Activated B cell treated with CpG ODN at 0.5 μM for 24 hours (primary cell): Measurements from ENCODE around the gene DNAJA1. TPM values are rescaled to one million over a fixed set of nuclear protein-coding genes. Genes with fewer than 3 reads are reported as not detected.

Source experiments
- ATAC-seq: fragments of 200-7000 bp; cut with Tn5 transposase; one replicate; pipeline ENCODE4 v1.10.0; 2021; ENCODE audit warnings: low read depth, mild to moderate bottlenecking, moderate library complexity
- CTCF ChIA-PET: fragments of 350-600 bp; sonication (Branson Sonifier 250); formaldehyde crosslinking; loops from one replicate; lab custom pipeline; 2021; ENCODE audit warnings: antibody characterized with exemption; lab: Charles Lee
- POLR2A ChIA-PET: fragments of 350-600 bp; sonication (Branson Sonifier 250); formaldehyde crosslinking; loops from one replicate; lab custom pipeline; 2021; ENCODE audit warnings: antibody characterized with exemption; lab: Charles Lee
- DNase-seq: peaks from one replicate; pipeline ENCODE4 v3.0.0; 2022
- H3K27ac Mint-ChIP-seq: one replicate; pipeline ENCODE4 v1.8.0; 2020; ENCODE audit warnings: mixed read lengths
- H3K27me3 Mint-ChIP-seq: one replicate; pipeline ENCODE4 v1.8.0; 2021; ENCODE audit warnings: mixed read lengths
- H3K36me3 Mint-ChIP-seq: one replicate; pipeline ENCODE4 v1.8.0; 2021; ENCODE audit warnings: low read depth, mixed read lengths
- H3K4me1 Mint-ChIP-seq: one replicate; pipeline ENCODE4 v1.8.0; 2021; ENCODE audit warnings: mixed read lengths
- H3K4me3 Mint-ChIP-seq: one replicate; pipeline ENCODE4 v1.8.0; 2020; ENCODE audit warnings: mild to moderate bottlenecking, mixed read lengths
- H3K9me3 Mint-ChIP-seq: one replicate; pipeline ENCODE4 v1.8.0; 2020; ENCODE audit warnings: mixed read lengths
- intact Hi-C: fragments of 100-400 bp; cut with micrococcal nuclease; formaldehyde crosslinking; loops from one replicate; pipeline ENCODE4 v1.15.1; 2024
- total RNA-seq: library from RNA; stranded (reverse); gene quantifications from 2 replicates; pipeline ENCODE4 v1.2.3, GENCODE V29; 2022
- TF ChIP-seq, protein P1 (sequence below): fragments of 200-600 bp; IDR thresholded peaks from one replicate; pipeline ENCODE4 v1.8.0; 2022; ENCODE audit warnings: antibody characterized with exemption, mild to moderate bottlenecking

DNAJA1 gene
- total RNA-seq, 1 donor from 2014 or later = 107 TPM

DNA sequence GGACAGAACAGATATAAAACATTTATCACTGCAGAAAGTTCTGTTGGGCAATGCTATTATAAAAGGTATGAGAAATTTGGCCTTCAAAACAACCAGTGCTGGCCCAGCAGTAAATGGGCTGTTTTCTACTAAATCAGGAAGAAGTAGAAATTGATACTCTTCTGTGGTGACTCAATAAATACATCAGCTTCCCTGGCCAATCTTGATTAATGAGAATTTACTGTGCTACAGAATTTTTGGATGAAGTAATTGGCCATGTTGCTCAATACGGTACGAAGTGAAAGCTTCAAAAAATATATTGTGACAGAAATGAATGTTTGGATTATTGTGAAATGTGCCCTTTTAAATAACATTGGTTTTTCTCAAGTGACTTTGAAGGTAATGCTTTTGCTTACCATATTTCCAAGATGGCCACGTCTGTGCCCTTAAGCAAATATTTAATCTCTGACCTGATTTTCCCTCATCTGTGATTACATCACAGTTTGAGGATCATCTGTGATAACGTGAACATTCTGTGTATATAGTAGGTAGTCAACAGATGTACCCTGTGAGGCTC is 4.2 kb downstream of the DNAJA1 start:
- TF ChIP-seq, protein P1, sequence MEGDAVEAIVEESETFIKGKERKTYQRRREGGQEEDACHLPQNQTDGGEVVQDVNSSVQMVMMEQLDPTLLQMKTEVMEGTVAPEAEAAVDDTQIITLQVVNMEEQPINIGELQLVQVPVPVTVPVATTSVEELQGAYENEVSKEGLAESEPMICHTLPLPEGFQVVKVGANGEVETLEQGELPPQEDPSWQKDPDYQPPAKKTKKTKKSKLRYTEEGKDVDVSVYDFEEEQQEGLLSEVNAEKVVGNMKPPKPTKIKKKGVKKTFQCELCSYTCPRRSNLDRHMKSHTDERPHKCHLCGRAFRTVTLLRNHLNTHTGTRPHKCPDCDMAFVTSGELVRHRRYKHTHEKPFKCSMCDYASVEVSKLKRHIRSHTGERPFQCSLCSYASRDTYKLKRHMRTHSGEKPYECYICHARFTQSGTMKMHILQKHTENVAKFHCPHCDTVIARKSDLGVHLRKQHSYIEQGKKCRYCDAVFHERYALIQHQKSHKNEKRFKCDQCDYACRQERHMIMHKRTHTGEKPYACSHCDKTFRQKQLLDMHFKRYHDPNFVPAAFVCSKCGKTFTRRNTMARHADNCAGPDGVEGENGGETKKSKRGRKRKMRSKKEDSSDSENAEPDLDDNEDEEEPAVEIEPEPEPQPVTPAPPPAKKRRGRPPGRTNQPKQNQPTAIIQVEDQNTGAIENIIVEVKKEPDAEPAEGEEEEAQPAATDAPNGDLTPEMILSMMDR = no peak
- ChIA-PET POLR2A (interaction anchor here (0.6 kb wide), 1 partner anchor 28 kb away, joined by 4 read pairs; no protein-coding TSS in a partner anchor), CTCF (no interaction called here)
- DNase-seq = no peak
- Mint-ChIP-seq H3K36me3 (peaks cover 83% of the 10 kb centered on the region), H3K4me3 (no peak overlapping the region), H3K4me1 (peaks cover 50% of the 10 kb centered on the region), H3K27ac (no peak overlapping the region), H3K9me3 (no peaks in the 10 kb centered on the region), H3K27me3 (no peaks in the 10 kb centered on the region)
- no peak for ATAC-seq
- intact Hi-C loops = loop anchor here (10.0 kb wide), 3 partner anchors 445 to 1295 kb away; partner anchors contain the start of genes KIF24, NOL6, NUDT2 and UBAP2

DNA sequence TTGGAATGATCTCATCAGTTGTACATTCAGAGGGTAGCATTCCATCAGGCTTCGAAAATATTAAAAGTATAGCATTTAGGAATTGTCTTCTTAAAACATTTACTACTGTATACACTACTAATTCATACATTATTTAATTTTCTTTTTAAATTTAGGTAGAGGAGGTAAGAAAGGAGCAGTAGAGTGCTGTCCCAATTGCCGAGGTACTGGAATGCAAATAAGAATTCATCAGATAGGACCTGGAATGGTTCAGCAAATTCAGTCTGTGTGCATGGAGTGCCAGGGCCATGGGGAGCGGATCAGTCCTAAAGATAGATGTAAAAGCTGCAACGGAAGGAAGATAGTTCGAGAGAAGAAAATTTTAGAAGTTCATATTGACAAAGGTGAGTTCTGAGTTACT is 5.2 kb downstream of the DNAJA1 start:
- Mint-ChIP-seq H3K4me3 (no peak overlapping the region), H3K4me1 (peaks cover 48% of the 10 kb centered on the region)
- CTCF ChIA-PET = no interaction called here

DNA sequence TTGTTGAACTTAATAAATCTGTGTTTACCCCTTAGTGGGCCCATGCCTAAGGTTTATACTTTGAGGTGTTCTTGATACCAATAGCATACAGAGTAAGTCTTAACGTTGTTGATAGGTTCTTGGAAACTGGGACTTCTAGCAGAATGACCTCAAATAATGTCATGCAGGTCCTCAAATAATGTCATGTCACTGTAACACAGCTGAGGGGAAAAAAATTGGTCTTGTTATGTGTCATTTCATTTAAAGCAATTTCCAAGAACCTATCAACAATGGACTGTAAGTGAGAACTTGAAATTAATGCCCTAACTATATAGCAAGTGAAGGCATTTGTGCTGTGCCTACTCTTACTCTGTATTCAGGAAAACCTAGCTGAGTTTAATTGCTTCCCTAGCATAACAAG is 7.2 kb downstream of the DNAJA1 start:
- H3K4me3 Mint-ChIP-seq = no peak overlapping the region
- H3K27ac Mint-ChIP-seq = no peak overlapping the region
- TF ChIP-seq, protein P1 = no peak
- H3K36me3 Mint-ChIP-seq = peaks cover 86% of the 10 kb centered on the region
- ATAC-seq (no peak), DNase-seq (no peak)
- no peaks in the 10 kb centered on the region for H3K9me3 Mint-ChIP-seq
- no peaks in the 10 kb centered on the region for H3K27me3 Mint-ChIP-seq
- H3K4me1 Mint-ChIP-seq = peaks cover 33% of the 10 kb centered on the region
- intact Hi-C loops = no loop called here
- POLR2A ChIA-PET = no interaction called here
- CTCF ChIA-PET = no interaction called here

More for the DNA sequence above, 5.2 kb downstream of the DNAJA1 start:
- DNase-seq = no peak
- Mint-ChIP-seq H3K27me3 (no peaks in the 10 kb centered on the region), H3K27ac (no peak overlapping the region), H3K36me3 (peaks cover 85% of the 10 kb centered on the region), H3K9me3 (no peaks in the 10 kb centered on the region)
- POLR2A ChIA-PET = no interaction called here
- TF ChIP-seq, protein P1 = no peak
- intact Hi-C loops = no loop called here
- ATAC-seq = no peak

DNA sequence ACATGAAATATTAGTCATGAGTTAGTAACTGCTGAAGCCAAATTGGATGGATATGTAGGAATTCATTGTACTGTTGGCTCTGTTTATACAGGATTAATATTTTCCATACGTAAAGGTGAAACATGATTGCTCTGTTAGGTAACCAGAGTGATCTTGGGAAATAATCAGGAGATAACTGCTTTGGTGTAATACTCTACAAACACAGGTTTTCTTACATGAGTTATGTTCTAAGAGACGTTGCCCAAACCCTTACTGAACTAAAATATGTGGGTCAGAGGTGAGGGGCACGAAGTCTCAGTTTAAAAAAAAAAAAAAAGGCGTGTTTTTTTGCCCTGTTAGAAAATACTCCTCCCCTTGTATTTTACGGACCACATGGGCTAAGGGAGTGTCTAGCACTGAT is 7.8 kb downstream of the DNAJA1 start:
- ATAC-seq (no peak), DNase-seq (no peak)
- Mint-ChIP-seq H3K27me3 (no peaks in the 10 kb centered on the region), H3K4me1 (peaks cover 28% of the 10 kb centered on the region), H3K27ac (no peak overlapping the region), H3K36me3 (peaks cover 90% of the 10 kb centered on the region), H3K4me3 (no peak overlapping the region), H3K9me3 (no peaks in the 10 kb centered on the region)
- intact Hi-C loops = no loop called here
- CTCF ChIA-PET = no interaction called here
- POLR2A ChIA-PET = no interaction called here
- TF ChIP-seq, protein P1 = no peak

DNA sequence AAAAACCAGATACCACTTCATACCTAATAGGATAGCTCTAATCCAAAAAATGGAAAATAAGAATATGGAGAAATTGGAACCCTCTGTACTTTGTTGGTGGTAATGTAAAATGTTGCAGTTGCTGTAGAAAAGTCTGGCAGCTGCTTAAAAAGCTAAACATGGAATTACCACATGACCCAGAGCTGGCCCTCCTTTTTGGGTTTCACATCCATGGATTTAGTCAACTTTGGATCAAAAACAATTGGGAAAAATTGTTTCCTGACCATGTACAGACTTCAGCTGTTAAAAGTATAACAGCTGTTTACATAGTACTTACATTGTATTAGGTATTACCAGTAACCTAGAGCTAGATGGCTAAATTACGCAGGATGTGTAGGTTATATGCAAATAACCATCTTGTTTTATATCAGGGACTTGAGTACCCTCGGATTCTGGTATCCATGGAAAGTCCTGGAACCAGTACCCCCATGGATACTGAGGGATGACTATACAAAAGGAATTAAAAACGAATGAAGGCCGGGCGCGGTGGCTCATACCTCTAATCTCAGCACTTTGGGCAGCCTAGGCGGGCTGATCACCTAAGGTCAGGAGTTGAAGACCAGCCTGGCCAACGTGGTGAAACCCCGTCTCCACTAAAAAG is 15.8 kb downstream of the DNAJA1 start:
- peaks cover 16% of the 10 kb centered on the region for H3K4me1 Mint-ChIP-seq
- CTCF ChIA-PET = no interaction called here
- intact Hi-C loops = loop anchor here (5.0 kb wide), 1 partner anchor 36 kb away; the partner anchor contains the start of gene SMU1
- peaks cover 50% of the 10 kb centered on the region for H3K36me3 Mint-ChIP-seq
- no peaks in the 10 kb centered on the region for H3K9me3 Mint-ChIP-seq
- no peak for DNase-seq
- POLR2A ChIA-PET = interaction anchor here (5.9 kb wide), 1 partner anchor 14 kb away, joined by 39 read pairs; the partner anchor contains the start of gene DNAJA1
- ATAC-seq = no peak
- no peak overlapping the region for H3K27ac Mint-ChIP-seq
- no peaks in the 10 kb centered on the region for H3K27me3 Mint-ChIP-seq
- TF ChIP-seq, protein P1 = no peak
- no peak overlapping the region for H3K4me3 Mint-ChIP-seq
